Effector memory CD8-positive, alpha-beta T cell (primary cell): ENCODE measurements around the gene ZNF674.

ENCODE experiments used
- ATAC-seq: fragments of 150-1000 bp; cut with Tn5 transposase; replicated peaks from 2 replicates; pipeline ENCODE4 v1.10.0; 2021; ENCODE audit warnings: mild to moderate bottlenecking, moderate library complexity
- DNase-seq, 3 experiments: peaks; one replicate each; pipeline ENCODE4 v3.0.0; 2021
- H3K27ac Mint-ChIP-seq, 2 donors: one replicate each; pipeline ENCODE4 v1.8.0; 2022; ENCODE audit warnings: mild to moderate bottlenecking in 2 of 2, mixed read lengths in 2 of 2, moderate library complexity in 2 of 2
- H3K27me3 Mint-ChIP-seq, 2 donors: one replicate each; pipeline ENCODE4 v1.8.0; 2022; ENCODE audit warnings: mixed read lengths in 2 of 2
- H3K36me3 Mint-ChIP-seq: one replicate; pipeline ENCODE4 v1.8.0; 2022; ENCODE audit warnings: mild to moderate bottlenecking, moderate library complexity, mixed read lengths; ENCODE audit not compliant: insufficient read depth
- H3K4me1 Mint-ChIP-seq, 2 donors: one replicate each; pipeline ENCODE4 v1.8.0; 2022; ENCODE audit warnings: low read depth in 2 of 2, mixed read lengths in 2 of 2
- H3K4me3 Mint-ChIP-seq, 2 donors: one replicate each; pipeline ENCODE4 v1.8.0; 2022; ENCODE audit warnings: mild to moderate bottlenecking in 2 of 2, mixed read lengths in 2 of 2, moderate library complexity in 2 of 2
- H3K9me3 Mint-ChIP-seq, 2 donors: one replicate each; pipeline ENCODE4 v1.8.0; 2022; ENCODE audit warnings: mixed read lengths in 2 of 2

ZNF674 gene

DNA sequence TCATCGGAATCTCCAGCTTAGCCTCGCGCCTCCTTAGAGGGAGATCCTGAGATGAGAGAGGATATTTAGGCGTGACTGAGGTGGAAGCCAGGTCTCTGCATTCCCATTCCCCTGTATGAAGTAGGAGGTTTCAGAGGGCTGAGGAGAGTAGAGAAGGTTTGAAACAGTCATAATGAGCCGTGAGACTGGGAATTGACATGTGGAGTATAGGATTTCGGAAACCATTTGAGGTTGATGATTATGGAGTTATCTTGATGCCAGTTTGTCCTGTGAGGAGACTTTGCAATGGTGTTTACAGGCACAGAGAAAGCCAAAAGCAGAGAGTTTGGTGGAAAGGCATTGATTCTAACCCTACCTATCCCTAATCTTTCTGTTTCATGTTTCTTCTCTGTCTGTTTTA, 30.4 kb upstream of the ZNF674 start:
- Mint-ChIP-seq H3K4me1 (peaks cover 34 to 41% of the 10 kb centered on the region in 2 donors), H3K9me3 (no peaks in the 10 kb centered on the region), H3K36me3 (peaks cover 2% of the 10 kb centered on the region), H3K4me3 (peak overlapping the region; percentile 74 to 81), H3K27ac (no peak overlapping the region), H3K27me3 (no peaks in the 10 kb centered on the region)
- DNase-seq (no peak), ATAC-seq (no peak)

DNA sequence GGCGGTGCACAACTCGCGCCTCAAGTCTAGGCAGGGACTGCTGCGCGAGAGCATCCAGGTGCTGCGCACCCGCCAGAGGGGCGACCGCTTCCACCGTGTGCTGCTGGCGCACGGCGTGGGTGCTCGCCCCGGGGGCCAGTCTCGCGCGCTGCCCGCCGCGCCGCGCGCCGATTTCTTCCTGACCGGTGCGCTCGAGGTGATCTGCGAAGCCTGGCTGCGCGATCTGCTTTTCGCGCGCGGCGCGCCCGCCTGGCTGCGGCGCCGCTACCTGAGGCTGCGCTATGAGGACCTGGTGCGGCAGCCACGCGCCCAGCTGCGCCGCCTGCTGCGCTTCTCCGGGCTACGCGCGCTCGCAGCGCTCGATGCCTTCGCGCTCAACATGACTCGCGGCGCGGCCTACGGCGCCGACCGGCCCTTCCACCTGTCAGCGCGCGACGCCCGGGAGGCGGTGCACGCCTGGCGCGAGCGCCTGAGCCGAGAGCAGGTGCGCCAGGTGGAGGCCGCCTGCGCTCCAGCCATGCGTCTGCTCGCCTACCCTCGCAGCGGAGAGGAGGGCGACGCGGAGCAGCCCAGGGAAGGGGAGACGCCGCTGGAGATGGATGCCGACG, 29.7 kb upstream of the ZNF674 start:
- Mint-ChIP-seq H3K27ac (peak overlapping the region in 1 of 2 donors; percentile 76), H3K27me3 (no peaks in the 10 kb centered on the region), H3K4me1 (peaks cover 34 to 41% of the 10 kb centered on the region in 2 donors), H3K4me3 (peak overlapping the region; percentile 74 to 81), H3K9me3 (no peaks in the 10 kb centered on the region), H3K36me3 (no peaks in the 10 kb centered on the region)
- DNase-seq (peak in 2 of 3 experiments; percentile 16 to 27), ATAC-seq (peak; percentile 16)

- Mint-ChIP-seq H3K36me3 (no peaks in the 10 kb centered on the region), H3K9me3 (no peaks in the 10 kb centered on the region), H3K27me3 (no peaks in the 10 kb centered on the region), H3K27ac (peak overlapping the region; percentile 76 to 90), H3K4me1 (peaks cover 29 to 36% of the 10 kb centered on the region in 2 donors), H3K4me3 (peak overlapping the region; percentile 74 to 81)
- DNase-seq (peak; percentile 59 to 68 (median 62)), ATAC-seq (peak; percentile 55)
Observed at GRCh38 chrX:46573892-46574773, 28.9 kb upstream of the ZNF674 start.

- Mint-ChIP-seq H3K27me3 (no peaks in the 10 kb centered on the region), H3K9me3 (no peaks in the 10 kb centered on the region), H3K4me3 (peak within 1 kb of the TSS; percentile 74 to 81), H3K36me3 (no peaks in the 10 kb centered on the region), H3K27ac (peak within 1 kb of the TSS; percentile 76 to 90), H3K4me1 (peaks cover 29 to 36% of the 10 kb centered on the region in 2 donors)
- DNase-seq (peak; percentile 42 to 57 (median 43)), ATAC-seq (peak; percentile 60)
Observed at GRCh38 chrX:46573331-46573891, 28.2 kb upstream of the ZNF674 start, which contains the start of gene CHST7. CHST7 (plus strand) TSS chrX:46573765; CDS start chrX:46573932, 167 bp downstream.

GRCh38 chrX:46572340-46572936, 27.2 kb upstream of the ZNF674 start:
- H3K4me1 Mint-ChIP-seq: peaks cover 29 to 36% of the 10 kb centered on the region in 2 donors
- peak; percentile 40 for ATAC-seq
- peak overlapping the region; percentile 74 to 81 for H3K4me3 Mint-ChIP-seq
- peak overlapping the region; percentile 76 to 90 for H3K27ac Mint-ChIP-seq
- H3K36me3 Mint-ChIP-seq: no peaks in the 10 kb centered on the region
- no peaks in the 10 kb centered on the region for H3K27me3 Mint-ChIP-seq
- DNase-seq: peak; percentile 21 to 34 (median 28)
- no peaks in the 10 kb centered on the region for H3K9me3 Mint-ChIP-seq

- H3K9me3 Mint-ChIP-seq: no peaks in the 10 kb centered on the region
- H3K27ac Mint-ChIP-seq: peak overlapping the region; percentile 76 to 90
- H3K36me3 Mint-ChIP-seq: no peaks in the 10 kb centered on the region
- no peaks in the 10 kb centered on the region for H3K27me3 Mint-ChIP-seq
- H3K4me3 Mint-ChIP-seq: peak overlapping the region; percentile 74 to 81
- H3K4me1 Mint-ChIP-seq: peaks cover 25 to 31% of the 10 kb centered on the region in 2 donors
- ATAC-seq (no peak), DNase-seq (no peak)
Observed at GRCh38 chrX:46571423-46572339, 26.5 kb upstream of the ZNF674 start.

- peaks cover 15 to 18% of the 10 kb centered on the region in 2 donors for H3K4me1 Mint-ChIP-seq
- ATAC-seq (no peak), DNase-seq (no peak)
- no peaks in the 10 kb centered on the region for H3K9me3 Mint-ChIP-seq
- H3K27ac Mint-ChIP-seq: no peak overlapping the region
- no peaks in the 10 kb centered on the region for H3K27me3 Mint-ChIP-seq
- H3K36me3 Mint-ChIP-seq: no peaks in the 10 kb centered on the region
- H3K4me3 Mint-ChIP-seq: no peak overlapping the region
Observed at GRCh38 chrX:46569621-46570020, 24.4 kb upstream of the ZNF674 start.

- H3K4me1 Mint-ChIP-seq: peaks cover 8 to 12% of the 10 kb centered on the region in 2 donors
- no peaks in the 10 kb centered on the region for H3K27me3 Mint-ChIP-seq
- DNase-seq (no peak), ATAC-seq (no peak)
- no peak overlapping the region for H3K27ac Mint-ChIP-seq
- H3K4me3 Mint-ChIP-seq: no peak overlapping the region
- H3K9me3 Mint-ChIP-seq: no peaks in the 10 kb centered on the region
- H3K36me3 Mint-ChIP-seq: no peaks in the 10 kb centered on the region
Observed at GRCh38 chrX:46567388-46567787, 22.2 kb upstream of the ZNF674 start.

- Mint-ChIP-seq H3K4me1 (peaks cover 8 to 13% of the 10 kb centered on the region in 2 donors), H3K9me3 (no peaks in the 10 kb centered on the region), H3K27ac (peak overlapping the region; percentile 26 to 48), H3K36me3 (no peaks in the 10 kb centered on the region), H3K4me3 (peak overlapping the region; percentile 14 to 45), H3K27me3 (no peaks in the 10 kb centered on the region)
- ATAC-seq (peak; percentile 69), DNase-seq (no peak)
Observed at GRCh38 chrX:46561824-46562657, 16.8 kb upstream of the ZNF674 start.

DNA sequence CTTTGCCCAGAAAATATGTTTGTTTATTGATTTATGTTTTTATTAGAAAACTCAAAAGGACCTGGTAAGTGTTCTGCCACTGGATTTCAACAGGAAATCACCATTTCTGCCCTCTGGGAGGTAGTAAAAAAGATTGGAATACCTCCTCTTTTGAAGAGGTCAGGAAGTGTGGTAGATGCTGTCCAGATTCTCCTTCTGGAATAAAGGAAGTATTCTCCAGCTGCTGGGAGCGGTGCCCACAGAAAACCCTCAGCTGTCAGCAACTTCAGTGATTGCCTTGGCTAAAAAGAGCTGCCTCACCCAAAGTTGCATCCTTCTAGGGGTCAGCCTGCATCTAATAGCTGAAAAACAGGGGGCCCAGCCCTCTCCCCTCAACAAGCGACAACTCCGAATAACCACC, 13.8 kb upstream of the ZNF674 start:
- peaks cover 8 to 13% of the 10 kb centered on the region in 2 donors for H3K4me1 Mint-ChIP-seq
- no peak overlapping the region for H3K4me3 Mint-ChIP-seq
- peaks cover 3% of the 10 kb centered on the region for H3K36me3 Mint-ChIP-seq
- H3K27ac Mint-ChIP-seq: no peak overlapping the region
- DNase-seq (no peak), ATAC-seq (no peak)
- H3K27me3 Mint-ChIP-seq: no peaks in the 10 kb centered on the region
- H3K9me3 Mint-ChIP-seq: no peaks in the 10 kb centered on the region

- Mint-ChIP-seq H3K27ac (no peak overlapping the region), H3K9me3 (no peaks in the 10 kb centered on the region), H3K36me3 (peaks cover 3% of the 10 kb centered on the region), H3K4me3 (no peak overlapping the region), H3K27me3 (no peaks in the 10 kb centered on the region), H3K4me1 (no peaks in the 10 kb centered on the region)
- ATAC-seq (no peak), DNase-seq (no peak)
Observed at GRCh38 chrX:46554942-46555341, 9.7 kb upstream of the ZNF674 start.

DNA sequence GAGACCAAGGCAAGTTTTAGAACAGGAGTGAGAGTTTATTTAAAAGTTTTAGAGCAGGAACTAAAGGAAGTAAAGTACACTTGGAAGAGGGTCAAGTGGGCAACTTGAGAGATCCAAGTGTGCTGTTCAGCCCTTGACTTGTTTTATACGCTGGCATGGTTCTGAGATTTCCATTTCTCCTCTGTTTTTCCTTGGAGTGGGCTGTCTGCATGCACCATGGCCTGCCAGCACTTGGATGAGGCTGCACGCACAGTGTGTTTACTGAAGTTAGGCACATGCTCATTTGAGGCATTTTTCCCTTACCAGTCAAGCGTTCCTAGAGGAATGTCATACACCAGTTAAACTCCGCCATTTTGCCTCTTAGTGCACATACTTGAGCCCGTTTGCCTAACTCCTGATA, 8.7 kb upstream of the ZNF674 start:
- Mint-ChIP-seq H3K4me3 (no peak overlapping the region), H3K36me3 (peaks cover 3% of the 10 kb centered on the region), H3K27ac (no peak overlapping the region), H3K4me1 (peaks cover 0 to under 1% of the 10 kb centered on the region in 2 donors), H3K9me3 (no peaks in the 10 kb centered on the region), H3K27me3 (no peaks in the 10 kb centered on the region)
- ATAC-seq (no peak), DNase-seq (no peak)
